H1 (cell line): ENCODE measurements around the gene B4GALNT1. TPM values are rescaled to one million over a fixed set of nuclear protein-coding genes. Genes with fewer than 3 reads are reported as not detected.

Experiments used
- CBX5 ChIP-seq: fragments of 300-800, 300-1000 bp; sonication (generic); IDR thresholded peaks from 2 replicates; pipeline ENCODE4 v1.7.1; 2016; ENCODE audit warnings: antibody characterized with exemption, low read length, low read depth
- CEBPB ChIP-seq: IDR thresholded peaks from 2 replicates; pipeline ENCODE4 v1.6.1; 2012; ENCODE audit warnings: low read depth, low read length
- SIRT6 ChIP-seq: IDR thresholded peaks from one replicate; pipeline ENCODE4 v1.7.1; 2012; ENCODE audit warnings: low read length, inconsistent platforms
- TBP ChIP-seq: IDR thresholded peaks from 2 replicates; pipeline ENCODE4 v1.6.1; 2011; ENCODE audit warnings: low read depth, low read length, improper control_type of control experiment
- polyA plus RNA-seq, 7 experiments: library from polyadenylated mRNA; depleted of rRNA in 3 of 7; stranded (reverse) in 5 of 7; unstranded in 2 of 7; fragments of >200 nt in 5 of 7; fragments of 200-250 nt in 2 of 7; gene quantifications; 1 replicate in 5 of 7; 2 replicates in 1 of 7; 4 replicates in 1 of 7; pipeline versions ENCODE4 v1.2.1 to v1.2.3, GENCODE V29; 2011 to 2013; ENCODE audit warnings: missing spikeins in 2 of 7, mixed read lengths in 2 of 7
- total RNA-seq: library from RNA; stranded (reverse); fragmentation: NEBNext Ultra II Directional; extraction: Animal tissue kit (Norgen Biotek cat#: 25700); gene quantifications from 2 replicates; pipeline ENCODE4 v1.2.1, GENCODE V29; 2021

Gene B4GALNT1
- total and polyA plus RNA-seq, 2 of the 8 experiments (the other 6 are each of a cell fraction or from before 2014, with no cell fraction given): 1.5 to 2.3 TPM

DNA sequence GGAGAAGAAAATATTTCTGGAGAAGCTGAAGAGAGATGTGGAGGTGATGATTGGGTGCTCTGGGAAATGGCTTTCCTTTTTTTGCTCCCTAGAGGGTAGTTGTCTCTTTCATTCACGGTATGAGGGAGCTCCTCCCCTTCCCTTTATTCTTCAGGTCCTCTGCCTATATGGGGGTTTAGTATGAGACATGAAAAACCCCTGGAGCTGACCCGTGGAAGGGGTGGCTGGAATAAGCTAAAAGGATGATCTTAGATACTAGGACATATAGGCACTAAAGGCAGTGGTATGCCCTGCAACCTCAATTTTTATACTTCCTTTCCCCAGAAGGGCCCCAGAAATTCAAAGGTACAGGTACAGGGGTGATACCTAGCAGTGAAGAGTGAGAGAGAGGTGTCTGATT is 32.6 kb downstream of the B4GALNT1 start (continued):
- TF ChIP-seq TBP (no peak), CBX5 (no peak), SIRT6 (no peak), CEBPB (no peak)
